ENCODE data around the gene NDUFB2. TPM values are rescaled to one million over a fixed set of nuclear protein-coding genes. Genes with fewer than 3 reads are reported as not detected.

Gene NDUFB2
- total and polyA plus RNA-seq, 2 of the 13 experiments (the other 11 are each of a cell fraction or from before 2014, with no cell fraction given): 206 to 221 TPM

GRCh38 chr7:140696680-140697446, at the start of gene NDUFB2 (continued):
- TF ChIP-seq PRDM10 (CRISPR knock-in tag; IDR thresholded peaks at IDR 0.05; ENCODE audit: low read depth) (peak; percentile 72; the same call in 1 of the 2 replicates), DNMT3B (CRISPR knock-in tag; conservative IDR thresholded peaks at IDR 0.05) (no peak), PCBP1 (IDR thresholded peaks at IDR 0.05; ENCODE audit: borderline replicate concordance, low read depth, low read length) (0 out of 2 replicates have a peak, but pooled peaks have one; percentile 68), AHDC1 (CRISPR knock-in tag; IDR thresholded peaks at IDR 0.05; ENCODE audit: borderline replicate concordance) (no peak), BHLHE40 (IDR thresholded peaks at IDR 0.05; ENCODE audit: low read length) (no peak), ZNF652 (CRISPR knock-in tag; IDR thresholded peaks at IDR 0.05; ENCODE audit: borderline replicate concordance, low read depth) (no peak), ZNF543 (CRISPR knock-in tag; IDR thresholded peaks at IDR 0.05) (peak; percentile 98), SALL1 (CRISPR knock-in tag; IDR thresholded peaks at IDR 0.05) (peak; percentile 68), U2AF1 (optimal IDR thresholded peaks at IDR 0.05; ENCODE audit: low read depth, low read length) (peak; percentile 48), TFAP4 (IDR thresholded peaks at IDR 0.05; ENCODE audit: borderline replicate concordance, low read depth) (no peak), CEBPZ (IDR thresholded peaks at IDR 0.05; ENCODE audit: low read length) (no peak), POLR2AphosphoS2 (IDR thresholded peaks at IDR 0.05; ENCODE audit: low read depth, low read length) (no peak)
